MM.1S (cell line): ENCODE measurements around the gene AUTS2.
A peak's percentile ranks its signal among the peaks of the same experiment; 100 is the strongest.

ENCODE experiments used
- DNase-seq: peaks from one replicate; pipeline ENCODE4 v3.0.0-alpha.2; 2015
- H2AFZ ChIP-seq: fragments of 300-600 bp; sonication (generic); 2 replicates; pipeline ENCODE4 v1.6.0; 2016; ENCODE audit warnings: antibody characterized with exemption, low read length
- H3F3A ChIP-seq: fragments of 300-600 bp; sonication (generic); 2 replicates; pipeline ENCODE4 v1.6.1; 2016; ENCODE audit warnings: mild to moderate bottlenecking, antibody characterized with exemption, low read length, moderate library complexity, mixed read lengths; ENCODE audit not compliant: insufficient read depth
- H3K27ac ChIP-seq: fragments of 300-600 bp; sonication (generic); 2 replicates; pipeline ENCODE4 v1.5.1; 2016; ENCODE audit warnings: mild to moderate bottlenecking, low read length
- H3K27me3 ChIP-seq: fragments of 300-600 bp; sonication (generic); replicated peaks from 2 replicates; pipeline ENCODE4 v1.6.0; 2016; ENCODE audit warnings: low read length; ENCODE audit not compliant: insufficient read depth
- H3K36me3 ChIP-seq: fragments of 300-600 bp; sonication (generic); replicated peaks from 2 replicates; pipeline ENCODE4 v1.6.1; 2016; ENCODE audit warnings: mild to moderate bottlenecking, low read length, mixed read lengths; ENCODE audit not compliant: insufficient read depth
- H3K4me1 ChIP-seq: fragments of 300-600 bp; sonication (generic); 2 replicates; pipeline ENCODE4 v1.6.1; 2016; ENCODE audit warnings: low read length, mixed read lengths
- H3K4me2 ChIP-seq: fragments of 300-600 bp; sonication (generic); 2 replicates; pipeline ENCODE4 v1.6.0; 2016; ENCODE audit warnings: low read depth, low read length
- H3K4me3 ChIP-seq: fragments of 300-600 bp; sonication (generic); 2 replicates; pipeline ENCODE4 v1.5.1; 2016; ENCODE audit warnings: low read length, mixed read lengths
- H3K79me2 ChIP-seq: fragments of 300-600 bp; sonication (generic); 2 replicates; pipeline ENCODE4 v1.6.1; 2016; ENCODE audit warnings: mixed run types, low read length, mixed read lengths
- H3K9ac ChIP-seq: fragments of 300-600 bp; sonication (generic); 2 replicates; pipeline ENCODE4 v1.6.1; 2016; ENCODE audit warnings: low read length, mixed read lengths
- H3K9me2 ChIP-seq: fragments of 300-600 bp; sonication (generic); replicated peaks from 2 replicates; pipeline ENCODE4 v1.6.1; 2016; ENCODE audit warnings: mild to moderate bottlenecking, low read length, mixed read lengths; ENCODE audit not compliant: insufficient read depth
- H3K9me3 ChIP-seq: fragments of 300-600 bp; sonication (generic); replicated peaks from 2 replicates; pipeline ENCODE4 v1.6.1; 2016; ENCODE audit warnings: mild to moderate bottlenecking, low read length, mixed read lengths; ENCODE audit not compliant: insufficient read depth
- H4K20me1 ChIP-seq: fragments of 300-600 bp; sonication (generic); 2 replicates; pipeline ENCODE4 v1.6.1; 2016; ENCODE audit warnings: mild to moderate bottlenecking, low read length, moderate library complexity, mixed read lengths; ENCODE audit not compliant: insufficient read depth
- CTCF ChIP-seq: fragments of 300-600 bp; sonication (generic); IDR thresholded peaks from 2 replicates; pipeline ENCODE4 v1.5.1; 2016; ENCODE audit warnings: antibody characterized with exemption, low read length, mixed read lengths
- EZH2 ChIP-seq: fragments of 300-600 bp; sonication (generic); optimal IDR thresholded peaks from 2 replicates; pipeline ENCODE3; 2017; ENCODE audit warnings: low read depth, mild to moderate bottlenecking, antibody characterized with exemption, low read length, mixed read lengths
- EZH2phosphoT487 ChIP-seq: fragments of 300-600 bp; sonication (generic); IDR thresholded peaks from 2 replicates; pipeline ENCODE4 v1.6.1; 2018; ENCODE audit warnings: antibody characterized with exemption, low read length

Gene AUTS2

GRCh38 chr7:70667406-70667805 is 1069.1 kb downstream of the AUTS2 start:
- no peak overlapping the region for H3K4me3 ChIP-seq
- no peaks in the 10 kb centered on the region; the same call in 1 of the 2 replicates for H3K4me1 ChIP-seq
- DNase-seq, result no peak
- H3K36me3 ChIP-seq, result no peaks in the 10 kb centered on the region
- no peak overlapping the region for H3K4me2 ChIP-seq
- no peak overlapping the region for H3K9ac ChIP-seq
- no peak overlapping the region for H2AFZ ChIP-seq
- no peaks in the 10 kb centered on the region for H3F3A ChIP-seq
- no peaks in the 10 kb centered on the region for H3K9me2 ChIP-seq
- H4K20me1 ChIP-seq, result no peaks in the 10 kb centered on the region
- no peaks in the 10 kb centered on the region for H3K27me3 ChIP-seq
- no peaks in the 10 kb centered on the region for H3K79me2 ChIP-seq
- TF ChIP-seq EZH2phosphoT487 (no peak), CTCF (no peak), EZH2 (no peak)
- H3K27ac ChIP-seq, result no peak overlapping the region
- no peaks in the 10 kb centered on the region for H3K9me3 ChIP-seq

DNA sequence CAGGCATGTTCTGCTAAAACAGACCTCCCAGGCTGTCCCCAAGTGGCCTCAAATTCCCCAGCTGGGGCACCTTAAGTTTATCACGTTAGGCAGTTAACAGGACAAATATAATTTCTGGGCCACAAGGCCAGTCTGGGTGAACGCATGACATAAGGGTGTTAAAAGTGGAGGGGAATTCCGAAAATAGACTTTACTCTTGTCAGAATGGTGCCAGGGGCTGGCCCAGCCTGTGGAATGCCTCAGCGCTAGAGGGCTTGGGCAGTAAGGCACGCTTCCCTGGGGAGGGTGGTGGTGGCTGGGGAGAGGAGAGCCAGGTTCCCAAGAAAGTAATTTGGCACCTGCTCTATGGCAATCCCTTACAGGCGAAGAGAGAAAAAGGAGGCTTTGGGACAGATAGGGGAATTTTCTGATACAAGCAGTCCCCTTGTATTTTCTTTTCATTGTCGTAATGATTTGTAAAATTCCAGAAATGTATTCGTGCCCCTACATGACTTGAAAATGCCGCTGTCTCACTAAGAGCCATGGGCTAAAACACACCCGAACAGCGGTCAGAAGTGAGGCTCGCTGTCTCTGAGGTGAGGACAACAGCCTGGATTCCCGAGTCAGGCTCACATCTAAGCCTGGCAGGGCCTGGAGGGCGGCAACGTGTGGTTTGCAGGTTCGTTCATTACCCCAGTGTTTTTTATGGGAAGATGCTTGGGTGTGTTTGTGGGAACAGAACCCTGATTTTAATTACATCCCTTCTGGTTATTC is 1070.5 kb downstream of the AUTS2 start:
- no peaks in the 10 kb centered on the region for H4K20me1 ChIP-seq
- H2AFZ ChIP-seq, result no peak overlapping the region
- TF ChIP-seq EZH2, result no peak
- no peaks in the 10 kb centered on the region for H3F3A ChIP-seq
- no peaks in the 10 kb centered on the region for H3K27me3 ChIP-seq
- H3K9ac ChIP-seq, result no peak overlapping the region
- H3K79me2 ChIP-seq, result no peaks in the 10 kb centered on the region
- H3K9me3 ChIP-seq, result no peaks in the 10 kb centered on the region
- DNase-seq, result no peak
- H3K4me1 ChIP-seq, result no peaks in the 10 kb centered on the region; the same call in 1 of the 2 replicates
- no peaks in the 10 kb centered on the region for H3K36me3 ChIP-seq
- H3K4me3 ChIP-seq, result no peak overlapping the region
- no peaks in the 10 kb centered on the region for H3K9me2 ChIP-seq
- H3K4me2 ChIP-seq, result no peak overlapping the region
- H3K27ac ChIP-seq, result no peak overlapping the region

DNA sequence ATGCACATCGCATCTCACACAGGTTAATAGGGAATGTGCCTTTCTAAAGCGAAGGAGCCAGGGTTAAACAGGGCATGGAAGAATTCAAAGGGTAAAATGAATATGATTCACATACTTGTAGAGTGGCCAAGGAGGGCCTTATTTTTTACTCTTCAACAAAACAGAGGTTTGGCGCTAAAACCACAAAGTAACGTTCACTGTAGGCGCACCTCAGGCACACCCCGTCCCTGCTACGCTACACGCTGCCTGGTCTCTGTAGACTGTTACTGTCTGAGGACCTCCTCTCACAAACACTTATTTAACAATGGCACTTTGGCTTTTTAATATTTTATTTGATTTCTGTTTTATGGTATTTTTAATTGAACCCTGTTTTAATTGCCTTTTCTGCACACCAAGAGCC is 1071.6 kb downstream of the AUTS2 start:
- H4K20me1 ChIP-seq, result no peaks in the 10 kb centered on the region
- H3K4me1 ChIP-seq, result no peaks in the 10 kb centered on the region; the same call in 1 of the 2 replicates
- H3K9me2 ChIP-seq, result no peaks in the 10 kb centered on the region
- 0 out of 2 replicates have a peak overlapping the region, but pooled peaks have one; percentile 22 for H3K27ac ChIP-seq
- H3K4me3 ChIP-seq, result no peak overlapping the region
- H3K9me3 ChIP-seq, result no peaks in the 10 kb centered on the region
- H3K27me3 ChIP-seq, result no peaks in the 10 kb centered on the region
- no peaks in the 10 kb centered on the region for H3K79me2 ChIP-seq
- no peak for TF ChIP-seq CTCF
- no peak for TF ChIP-seq EZH2
- no peak for TF ChIP-seq EZH2phosphoT487
- no peak for DNase-seq
- H3K9ac ChIP-seq, result no peak overlapping the region
- H3K4me2 ChIP-seq, result no peak overlapping the region; the same call in 1 of the 2 replicates
- no peaks in the 10 kb centered on the region for H3K36me3 ChIP-seq
- H3F3A ChIP-seq, result no peaks in the 10 kb centered on the region
- no peak overlapping the region for H2AFZ ChIP-seq

GRCh38 chr7:70670288-70670687 is 1072.0 kb downstream of the AUTS2 start:
- peak; percentile 53 for DNase-seq
- Histone ChIP-seq H2AFZ (no peak overlapping the region), H3F3A (no peaks in the 10 kb centered on the region), H3K4me1 (no peaks in the 10 kb centered on the region; the same call in 1 of the 2 replicates), H3K9ac (no peak overlapping the region), H3K36me3 (no peaks in the 10 kb centered on the region), H3K9me3 (no peaks in the 10 kb centered on the region), H3K27ac (peak overlapping the region; percentile 22; the same call in 1 of the 2 replicates), H3K4me3 (no peak overlapping the region), H3K27me3 (no peaks in the 10 kb centered on the region), H3K4me2 (no peak overlapping the region; the same call in 1 of the 2 replicates), H3K9me2 (no peaks in the 10 kb centered on the region), H3K79me2 (no peaks in the 10 kb centered on the region), H4K20me1 (no peaks in the 10 kb centered on the region)
- no peak for TF ChIP-seq CTCF
- no peak for TF ChIP-seq EZH2phosphoT487
- no peak for TF ChIP-seq EZH2
